ENCODE results near the gene KLHDC1.
A peak's percentile ranks its signal among the peaks of the same experiment; 100 is the strongest.

KLHDC1 gene

GRCh38 chr14:49673586-49673985 lies 19.3 kb upstream of the KLHDC1 start:
- no peak for DNase-seq (ENCODE audit: low spot score)

GRCh38 chr14:49677643-49678042 lies 15.3 kb upstream of the KLHDC1 start:
- DNase-seq (ENCODE audit: low spot score): no peak
- TF ChIP-seq CTCF (IDR thresholded peaks at IDR 0.05; ENCODE audit: extremely low read depth, insufficient read depth, missing control alignments): no peak
- in situ Hi-C loops (cut with MboI; ENCODE audit: low pct_unique_long_range_greater_than_20kb, low sequenced_read_pairs, unreplicated experiment): no loop called here

More at GRCh38 chr14:49673586-49673985, 19.3 kb upstream of the KLHDC1 start:
- in situ Hi-C loops (cut with MboI; ENCODE audit: low pct_unique_long_range_greater_than_20kb, low sequenced_read_pairs, unreplicated experiment): no loop called here
- no peak for TF ChIP-seq CTCF (IDR thresholded peaks at IDR 0.05; ENCODE audit: extremely low read depth, insufficient read depth, missing control alignments)

GRCh38 chr14:49679271-49679670 lies 13.6 kb upstream of the KLHDC1 start:
- in situ Hi-C loops (cut with MboI; ENCODE audit: low pct_unique_long_range_greater_than_20kb, low sequenced_read_pairs, unreplicated experiment): no loop called here
- no peak for DNase-seq (ENCODE audit: low spot score)
- TF ChIP-seq CTCF (IDR thresholded peaks at IDR 0.05; ENCODE audit: extremely low read depth, insufficient read depth, missing control alignments): no peak

- in situ Hi-C loops (cut with MboI; ENCODE audit: low pct_unique_long_range_greater_than_20kb, low sequenced_read_pairs, unreplicated experiment): no loop called here
- TF ChIP-seq CTCF (IDR thresholded peaks at IDR 0.05; ENCODE audit: extremely low read depth, insufficient read depth, missing control alignments): no peak
- DNase-seq (ENCODE audit: low spot score): no peak
Observed at GRCh38 chr14:49686425-49686824, 6.5 kb upstream of the KLHDC1 start.

GRCh38 chr14:49687942-49688700 lies 4.8 kb upstream of the KLHDC1 start, which contains the start of gene POLE2:
POLE2 (minus strand) TSS chr14:49688214; CDS start chr14:49688203, 11 bp downstream.
- in situ Hi-C loops (cut with MboI; ENCODE audit: low pct_unique_long_range_greater_than_20kb, low sequenced_read_pairs, unreplicated experiment): no loop called here
- peak; percentile 88 for DNase-seq (ENCODE audit: low spot score)
- peak; percentile 4 for TF ChIP-seq CTCF (IDR thresholded peaks at IDR 0.05; ENCODE audit: extremely low read depth, insufficient read depth, missing control alignments)

GRCh38 chr14:49688701-49689030 lies 4.3 kb upstream of the KLHDC1 start:
- no peak for TF ChIP-seq CTCF (IDR thresholded peaks at IDR 0.05; ENCODE audit: extremely low read depth, insufficient read depth, missing control alignments)
- in situ Hi-C loops (cut with MboI; ENCODE audit: low pct_unique_long_range_greater_than_20kb, low sequenced_read_pairs, unreplicated experiment): no loop called here
- DNase-seq (ENCODE audit: low spot score): no peak

Data from GM13977 (cell line).